ENCODE measurements around the gene TOR1B.
"Not testable (repeated sequence)": the region's sequence is repeated elsewhere in the genome, so short reads cannot be mapped to it uniquely, and the experiment has no call there.

The TOR1B gene

DNA sequence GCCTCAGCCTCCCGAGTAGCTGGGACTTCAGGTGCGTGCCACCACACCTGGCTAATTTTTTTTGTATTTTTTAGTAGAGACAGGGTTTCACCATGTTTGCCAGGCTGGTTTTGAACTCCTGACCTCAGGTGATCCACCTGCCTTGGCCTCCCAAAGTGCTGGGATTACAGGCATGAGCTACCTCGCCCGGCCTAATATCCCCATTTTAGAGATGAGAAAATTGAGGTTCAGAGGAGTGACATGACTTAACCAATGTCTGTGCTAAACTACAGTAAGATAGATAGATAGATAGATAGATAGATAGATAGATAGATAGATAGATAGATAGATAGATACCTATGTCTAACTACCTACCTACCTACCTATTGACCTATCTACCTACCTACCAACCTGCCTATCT is 26.9 kb upstream of the TOR1B start:
- not testable (repeated sequence) for DNase-seq (ENCODE audit: insufficient read length, low spot score); FAIRE-seq

DNA sequence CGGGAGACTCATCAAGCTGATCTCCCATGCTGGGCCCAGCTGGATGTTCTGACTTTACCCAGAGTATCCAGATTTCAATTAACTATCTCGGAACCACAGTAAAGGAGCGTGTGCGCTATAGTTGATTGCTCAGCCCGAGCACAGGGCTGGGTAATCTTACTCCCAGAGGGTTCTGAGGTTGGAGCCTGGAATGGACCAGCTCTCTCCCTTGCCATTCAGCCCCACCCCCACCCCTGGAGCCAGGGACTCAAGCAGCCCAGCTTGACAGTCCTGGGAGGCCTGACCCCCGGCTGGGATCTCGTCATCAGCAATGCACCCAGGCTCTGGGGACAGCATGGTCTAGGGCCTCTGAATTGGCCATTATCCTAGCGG is 26.4 kb upstream of the TOR1B start:
- DNase-seq (ENCODE audit: insufficient read length, low spot score), result no peak
- FAIRE-seq, result no peak

DNA sequence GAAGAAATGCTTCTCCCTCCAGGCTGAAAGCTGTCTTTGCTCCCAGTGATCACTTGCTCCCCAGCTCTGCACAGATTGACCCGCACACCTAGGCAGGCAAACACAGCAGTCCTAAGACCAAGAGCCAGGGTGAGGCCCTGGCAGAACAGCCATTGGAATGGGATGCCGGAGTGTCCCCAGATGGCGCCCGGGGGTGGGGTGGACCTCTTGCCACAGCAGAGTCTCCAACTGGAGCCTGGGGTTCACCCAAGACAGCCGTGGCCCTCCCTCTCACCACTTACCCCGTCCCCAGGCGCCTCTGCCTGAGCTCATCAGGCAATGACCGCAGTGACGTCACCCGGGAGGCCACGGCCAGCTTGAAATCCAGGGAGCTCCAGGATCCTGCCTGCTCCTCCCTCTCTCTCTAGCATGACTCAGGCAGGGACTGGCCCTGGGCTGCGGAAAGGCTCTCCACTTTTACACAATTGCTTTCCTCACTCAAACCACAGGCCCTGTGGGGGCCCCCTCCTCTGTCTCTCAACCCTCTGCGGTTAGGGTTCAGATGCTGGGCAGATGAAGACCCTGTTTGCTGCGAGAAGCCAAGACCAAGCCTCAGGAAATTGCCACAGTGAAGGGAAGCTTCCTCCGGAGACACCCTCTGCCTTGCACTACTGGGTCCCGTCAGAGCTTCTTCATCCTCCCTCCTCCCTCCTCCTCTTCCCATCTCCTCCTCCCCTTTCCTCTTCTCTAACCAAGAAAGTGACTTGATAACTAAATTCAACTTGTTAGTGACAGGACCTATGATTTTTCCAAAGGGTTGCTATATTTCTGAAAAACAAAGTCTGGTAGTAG is 25.8 kb upstream of the TOR1B start:
- DNase-seq (ENCODE audit: insufficient read length, low spot score) (peak; percentile 95), FAIRE-seq (no peak)

DNA sequence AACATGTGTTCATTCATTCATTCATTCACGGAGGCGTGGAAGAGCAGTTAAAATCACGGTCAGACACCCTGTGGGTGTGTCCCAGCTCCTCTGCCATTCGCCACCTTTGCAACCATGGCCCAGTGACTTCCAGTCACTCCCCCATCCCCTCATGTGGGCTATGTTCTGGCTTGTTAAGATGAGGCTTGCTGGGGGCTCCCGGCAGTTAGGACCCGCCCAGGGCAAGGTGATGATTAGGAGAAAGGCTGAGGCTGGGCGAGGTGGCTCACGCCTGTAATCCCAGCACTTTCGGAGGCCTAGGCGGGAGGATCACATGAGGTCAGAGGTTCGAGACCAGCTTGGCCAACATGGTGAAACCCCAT is 25.2 kb upstream of the TOR1B start:
- DNase-seq (ENCODE audit: insufficient read length, low spot score), result no peak
- no peak for FAIRE-seq

DNA sequence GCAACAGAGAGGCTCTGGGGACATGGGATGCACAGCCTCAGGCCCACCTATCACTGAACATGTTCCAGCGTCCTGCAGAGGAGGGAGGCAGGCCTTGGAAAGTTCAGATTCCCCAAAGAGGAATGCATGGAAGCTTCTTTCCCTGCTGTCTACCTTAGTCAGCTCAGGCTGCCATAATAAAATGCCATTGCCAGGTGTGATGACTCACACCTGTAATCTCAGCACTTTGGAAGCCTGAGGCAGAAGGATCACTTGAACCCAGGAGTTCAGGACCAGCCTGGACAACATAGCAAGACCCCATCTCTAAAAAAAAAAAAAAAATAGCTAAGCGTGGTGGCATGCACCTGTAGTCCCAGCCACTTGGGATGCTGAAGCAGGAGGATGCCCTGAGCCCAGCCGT is 24.5 kb upstream of the TOR1B start:
- FAIRE-seq, result no peak

DNA sequence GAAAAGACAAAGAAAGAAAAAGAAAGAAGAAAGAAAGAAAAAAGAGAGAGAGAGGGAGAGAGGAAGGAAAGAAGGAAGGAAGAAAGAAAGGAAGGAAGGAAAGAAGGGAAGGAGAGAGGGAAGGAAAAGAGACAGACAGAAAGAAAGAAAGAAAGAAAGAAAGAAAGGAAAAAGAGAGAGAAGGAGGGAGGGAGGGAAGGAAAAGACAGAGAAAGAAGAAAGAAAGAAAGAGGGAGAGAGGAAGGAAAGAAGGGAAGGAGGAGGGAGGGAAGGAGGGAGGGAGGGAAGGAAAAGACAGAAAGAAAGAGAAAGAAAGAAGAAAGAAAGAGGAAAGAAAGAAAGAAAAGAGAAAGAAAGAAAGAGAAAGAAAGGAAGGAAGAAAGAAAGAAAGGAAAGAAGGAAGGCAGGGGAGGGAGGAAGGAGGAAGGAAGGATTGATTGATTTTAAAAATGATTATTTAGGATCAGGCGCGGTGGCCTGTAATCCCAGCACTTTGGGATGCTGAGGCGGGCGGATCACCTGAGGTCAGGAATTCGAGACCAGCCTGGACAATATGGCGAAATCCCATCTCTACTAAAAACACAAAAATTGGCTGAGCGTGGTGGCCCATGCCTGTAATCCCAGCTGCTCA is 23.3 kb upstream of the TOR1B start:
- no peak for FAIRE-seq
- DNase-seq (ENCODE audit: insufficient read length, low spot score), result no peak

More for the DNA sequence above, 24.5 kb upstream of the TOR1B start:
- DNase-seq (ENCODE audit: insufficient read length, low spot score), result no peak

DNA sequence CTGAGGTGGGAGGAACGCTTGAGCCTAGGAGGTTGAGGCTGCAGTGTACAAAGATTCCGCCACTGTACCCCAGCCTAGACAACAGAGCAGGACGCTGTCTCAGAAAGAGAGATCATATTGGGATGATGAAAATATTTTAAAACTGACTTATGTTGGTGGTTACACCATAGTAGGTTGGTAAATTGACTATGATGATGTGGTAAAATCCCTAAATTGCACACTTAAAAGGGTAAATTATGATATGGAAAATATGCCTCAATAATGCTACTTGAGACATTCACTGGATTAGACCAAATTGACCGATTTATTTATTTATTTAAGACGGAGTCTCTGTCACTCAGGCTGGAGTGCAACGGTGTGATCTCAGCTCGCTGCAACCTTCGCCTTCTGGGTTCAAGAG is 21.9 kb upstream of the TOR1B start:
- no peak for FAIRE-seq
- no peak for DNase-seq (ENCODE audit: insufficient read length, low spot score)

DNA sequence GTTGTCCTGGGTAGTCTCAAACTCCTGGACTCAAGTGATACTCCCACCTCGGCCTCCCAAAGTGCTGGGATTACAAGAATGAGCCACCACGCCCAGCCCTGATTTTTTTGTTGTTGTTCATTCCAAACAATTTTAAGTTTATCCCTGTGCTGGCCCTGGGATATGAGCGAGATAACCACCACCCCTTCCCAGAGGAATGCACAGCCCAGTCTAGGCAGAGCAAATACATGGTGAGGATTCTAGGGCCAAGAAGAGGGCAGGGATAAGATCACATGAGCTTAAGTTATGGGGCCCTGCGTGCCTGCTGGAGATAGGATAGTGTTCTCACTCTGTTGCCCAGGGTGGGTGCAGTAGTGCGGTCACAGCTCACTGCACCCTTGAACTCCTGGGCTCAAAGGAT is 21.0 kb upstream of the TOR1B start:
- no peak for FAIRE-seq
- DNase-seq (ENCODE audit: insufficient read length, low spot score), result no peak

DNA sequence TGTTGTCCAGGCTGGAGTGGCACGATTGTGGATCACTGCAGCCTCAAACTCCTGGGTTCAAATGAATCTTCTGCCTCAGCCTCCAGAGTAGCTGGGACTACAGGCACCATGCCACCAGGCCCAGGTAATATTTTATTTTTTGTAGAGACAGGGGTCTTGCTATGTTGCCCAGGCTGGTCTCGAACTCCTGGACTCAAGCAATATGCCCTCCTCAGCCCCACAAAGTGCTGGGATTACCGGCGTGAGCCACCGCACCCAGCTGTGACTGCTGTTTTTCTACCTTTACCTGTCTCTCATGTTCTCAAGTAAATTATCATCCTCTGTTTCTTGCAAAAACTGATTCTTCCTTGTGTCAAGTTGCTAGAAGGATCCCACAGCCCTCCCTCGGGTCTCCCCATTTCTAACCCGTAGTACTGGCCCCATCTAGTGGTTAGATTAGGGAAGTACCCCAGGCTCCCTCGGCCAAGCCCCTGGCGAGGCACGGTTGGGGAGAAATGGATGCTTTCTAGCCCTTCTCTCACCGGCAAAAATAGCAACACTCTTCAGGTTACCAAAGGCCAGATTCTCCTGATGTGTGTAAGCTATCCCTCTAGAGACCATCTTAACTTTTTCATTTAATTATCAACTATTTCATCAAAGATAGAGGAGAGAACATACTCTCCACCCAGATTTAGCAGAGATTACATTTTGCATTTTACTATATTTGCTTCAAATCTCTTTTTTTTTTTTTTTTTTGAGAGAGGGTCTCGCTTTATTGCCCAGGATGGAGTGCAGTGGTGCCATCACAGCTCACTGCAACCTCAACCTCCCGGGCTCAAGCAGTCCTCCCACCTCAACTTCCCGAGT is 19.2 kb upstream of the TOR1B start:
- FAIRE-seq (no peak), DNase-seq (ENCODE audit: insufficient read length, low spot score) (peak; percentile 79)

DNA sequence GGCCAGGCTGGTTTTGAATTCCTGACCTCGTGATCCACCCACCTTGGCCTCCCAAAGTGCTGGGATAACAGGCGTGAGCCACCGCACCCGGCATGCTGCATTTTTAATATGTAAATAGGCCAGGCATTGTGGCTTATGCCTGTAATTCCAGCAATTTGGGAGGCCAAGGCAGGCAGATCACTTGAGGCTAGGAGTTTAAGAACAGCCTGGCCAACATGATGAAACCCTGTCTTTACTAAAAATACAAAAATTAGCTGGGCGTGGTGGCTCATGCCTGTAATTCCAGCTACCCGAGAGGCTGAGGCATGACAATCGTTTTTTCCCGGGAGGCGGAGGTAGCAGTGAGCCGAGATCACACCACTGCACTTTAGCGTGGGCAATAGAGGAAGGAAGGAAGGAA is 18.0 kb upstream of the TOR1B start:
- DNase-seq (ENCODE audit: insufficient read length, low spot score); FAIRE-seq: not testable (repeated sequence)

DNA sequence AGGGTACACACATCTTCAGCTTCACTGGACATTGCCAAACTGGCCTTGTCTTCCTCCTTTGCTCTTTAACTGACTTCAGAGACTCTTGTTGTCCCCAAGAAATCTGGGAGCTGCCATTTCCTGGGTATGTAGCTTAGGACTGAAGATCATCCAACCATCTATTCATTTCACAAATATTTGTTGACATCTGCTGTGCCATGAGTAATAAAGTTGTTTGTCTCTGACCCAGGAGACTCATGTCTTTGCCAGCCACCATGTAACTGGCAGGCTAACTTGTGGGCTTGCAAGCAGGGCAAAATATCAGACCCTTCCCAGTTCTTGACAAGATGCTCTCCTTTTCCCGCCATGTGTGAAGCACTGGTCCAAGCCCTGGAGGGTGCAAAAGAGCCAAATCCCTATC is 17.1 kb upstream of the TOR1B start:
- FAIRE-seq (no peak), DNase-seq (ENCODE audit: insufficient read length, low spot score) (no peak)

DNA sequence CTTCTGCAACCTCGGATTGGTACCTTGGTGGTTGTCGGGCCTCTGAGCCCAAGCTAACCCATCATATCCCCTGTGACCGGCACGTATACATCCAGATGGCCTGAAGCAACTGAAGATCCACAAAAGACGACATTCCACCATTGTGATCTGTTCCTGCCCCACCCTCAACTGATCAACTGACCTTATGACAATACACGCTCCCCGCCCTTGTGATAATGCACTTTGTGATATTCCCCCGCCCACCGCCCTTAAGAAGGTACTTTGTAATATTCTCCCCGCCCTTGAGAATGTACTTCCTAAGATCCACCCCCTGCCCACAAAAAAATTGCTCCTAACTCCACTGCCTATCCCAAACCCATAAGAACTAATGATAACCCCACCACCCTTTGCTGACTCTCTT is 16.5 kb upstream of the TOR1B start:
- FAIRE-seq, result no peak
- DNase-seq (ENCODE audit: insufficient read length, low spot score), result no peak

DNA sequence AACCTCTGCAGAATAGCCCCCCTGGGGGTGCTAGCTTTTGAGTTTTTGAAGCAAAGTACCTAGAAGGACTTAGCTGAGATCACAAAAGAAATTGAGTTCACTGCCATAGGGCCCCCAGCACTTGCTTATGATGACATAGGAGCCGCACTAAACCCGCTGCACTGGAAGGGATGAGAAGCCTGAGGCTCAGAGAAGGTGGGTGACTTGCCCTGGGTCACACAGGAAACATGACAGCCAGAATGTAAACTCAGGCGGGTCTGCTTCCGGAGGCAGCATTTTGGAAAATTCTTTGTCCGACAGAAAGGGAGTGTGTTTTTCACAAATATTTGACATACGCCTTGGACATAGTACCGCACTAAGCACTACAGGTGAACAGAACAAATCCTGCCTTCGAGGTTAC is 8.4 kb upstream of the TOR1B start:
- no peak for FAIRE-seq
- no peak for DNase-seq (ENCODE audit: insufficient read length, low spot score)

DNA sequence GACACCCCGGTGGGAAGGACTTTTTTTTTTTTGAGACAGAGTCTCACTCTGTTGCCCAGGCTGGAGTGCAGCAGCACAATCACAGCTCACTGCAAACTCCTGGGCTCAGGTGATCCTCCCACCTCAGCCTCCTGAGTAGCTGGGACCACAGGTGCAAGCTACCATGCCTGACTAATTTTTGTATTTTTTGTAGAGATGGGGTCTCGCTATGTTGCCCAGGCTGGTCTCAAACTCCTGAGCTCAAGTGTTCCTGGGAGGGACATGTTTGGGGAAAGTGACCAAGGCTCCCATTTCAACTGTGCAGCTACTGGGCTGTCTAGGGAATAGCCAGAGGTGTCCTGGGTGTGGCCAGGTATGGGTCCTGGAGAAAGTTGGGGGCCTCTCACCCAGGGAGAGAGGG is 7.0 kb upstream of the TOR1B start:
- DNase-seq (ENCODE audit: insufficient read length, low spot score); FAIRE-seq: not testable (repeated sequence)

DNA sequence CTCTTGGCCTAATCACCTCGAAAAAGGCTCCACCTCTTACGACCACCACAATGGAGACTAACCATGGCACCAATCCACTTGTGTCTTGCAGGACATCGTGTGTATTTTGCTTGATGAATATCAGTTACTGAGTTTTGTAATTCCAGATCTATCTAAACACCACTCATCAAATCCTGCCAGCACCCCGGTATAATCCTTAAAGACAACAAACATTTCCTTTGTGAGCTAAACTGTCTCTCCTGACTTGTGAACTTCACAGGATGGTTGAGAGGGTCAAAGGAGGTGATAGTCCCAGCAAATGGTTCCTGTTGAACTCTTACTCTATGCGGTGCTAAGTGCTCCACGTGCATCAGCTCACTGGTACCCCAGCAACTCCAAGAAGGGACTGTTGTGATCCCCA is 4.0 kb upstream of the TOR1B start:
- FAIRE-seq (no peak), DNase-seq (ENCODE audit: insufficient read length, low spot score) (no peak)

DNA sequence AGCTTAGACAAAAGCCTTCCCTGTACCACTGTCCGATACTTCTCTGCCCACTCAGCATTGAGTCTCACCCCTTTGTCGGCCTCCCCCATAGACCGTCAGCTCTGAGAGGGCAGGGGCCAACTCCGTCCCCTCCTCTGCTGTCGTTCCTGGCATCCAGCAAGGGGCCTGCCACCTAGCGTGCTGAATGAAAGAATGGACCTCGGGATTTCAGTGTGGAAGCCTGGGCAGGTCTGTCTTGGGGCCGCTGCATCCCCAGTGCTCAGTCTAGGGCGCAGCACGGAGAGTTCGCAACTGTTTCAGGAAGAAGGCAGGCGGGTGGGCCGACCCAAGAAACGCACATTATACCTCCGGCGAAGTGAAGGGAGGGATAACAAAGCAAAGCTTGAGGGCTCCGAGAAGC is 1.5 kb upstream of the TOR1B start:
- DNase-seq (ENCODE audit: insufficient read length, low spot score), result no peak
- no peak for FAIRE-seq

DNA sequence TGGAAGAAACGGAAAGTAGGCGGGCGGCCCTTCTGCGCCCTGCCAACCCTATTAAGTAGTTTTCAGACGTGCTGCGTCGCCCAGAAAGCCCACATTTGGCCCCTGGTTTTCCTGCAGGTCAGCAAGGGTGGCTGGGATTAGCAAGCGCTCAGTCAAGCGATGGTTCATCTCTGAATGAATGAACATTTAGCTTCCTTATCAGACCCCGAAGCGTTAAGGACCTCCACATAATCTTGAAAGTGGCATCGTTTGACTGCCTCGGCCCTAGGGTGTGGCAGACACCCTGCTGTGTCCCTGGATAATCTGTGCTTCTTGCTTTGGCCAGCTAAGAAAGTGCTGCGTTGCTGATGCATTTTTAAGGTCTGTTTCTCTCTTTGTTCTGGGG is 684 bp downstream of the TOR1B start:
- DNase-seq (ENCODE audit: insufficient read length, low spot score), result no peak
- FAIRE-seq, result no peak

DNA sequence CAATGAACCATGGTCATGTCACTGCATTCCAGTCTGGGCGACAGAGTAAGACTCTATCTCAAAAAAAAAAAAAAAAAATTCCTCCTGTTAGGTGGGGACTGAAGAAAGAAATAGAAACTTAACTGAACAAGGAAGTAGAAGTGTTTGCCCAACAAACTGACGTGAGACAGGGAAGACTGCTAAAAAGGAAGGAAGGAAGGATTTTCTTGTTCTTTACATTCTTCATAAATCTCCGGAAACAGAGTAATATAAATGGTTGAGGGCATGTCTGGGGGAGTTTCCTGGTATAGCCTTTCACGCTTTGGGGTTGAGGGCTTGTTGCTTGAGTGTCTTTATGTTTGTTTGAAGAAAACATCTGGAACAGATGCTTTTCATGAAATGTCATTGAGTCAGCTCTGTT is 3.1 kb downstream of the TOR1B start:
- FAIRE-seq (no peak), DNase-seq (ENCODE audit: insufficient read length, low spot score) (no peak)

DNA sequence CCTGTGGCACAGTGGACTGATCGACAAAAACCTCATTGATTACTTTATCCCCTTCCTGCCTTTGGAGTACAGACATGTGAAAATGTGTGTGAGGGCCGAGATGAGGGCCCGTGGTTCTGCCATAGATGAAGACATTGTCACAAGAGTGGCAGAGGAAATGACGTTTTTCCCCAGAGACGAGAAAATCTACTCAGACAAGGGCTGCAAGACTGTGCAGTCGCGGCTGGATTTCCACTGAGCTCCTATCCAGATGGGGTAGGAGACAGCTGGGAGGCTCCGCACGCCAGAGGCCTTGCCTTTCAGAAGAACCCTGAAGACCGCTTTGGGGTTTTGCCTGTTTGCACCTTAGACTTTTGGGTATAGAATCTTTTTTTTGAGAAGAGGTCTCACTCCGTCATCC is 6.4 kb downstream of the TOR1B start:
- no peak for DNase-seq (ENCODE audit: insufficient read length, low spot score)
- FAIRE-seq, result no peak

DNA sequence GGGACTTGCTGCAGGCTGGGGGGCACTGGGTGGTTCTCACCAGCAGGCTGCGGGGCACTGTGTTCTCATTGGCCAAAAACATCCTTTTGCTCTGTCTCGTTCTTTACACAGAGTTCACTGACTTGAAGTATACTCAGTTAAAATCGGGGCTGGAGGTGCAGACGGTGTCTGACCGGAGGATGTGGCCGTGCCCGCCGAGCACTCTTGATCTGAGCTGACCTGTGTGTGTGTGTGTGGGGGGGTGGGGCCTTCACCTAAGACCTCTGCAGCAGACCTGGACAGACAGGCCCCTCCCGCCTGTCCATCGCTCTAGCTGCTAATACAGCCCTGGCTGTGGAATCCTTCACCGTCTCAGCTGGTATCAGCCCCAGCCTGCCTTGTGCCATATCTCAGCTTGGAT is 7.1 kb downstream of the TOR1B start:
- FAIRE-seq, result no peak
- no peak for DNase-seq (ENCODE audit: insufficient read length, low spot score)

DNA sequence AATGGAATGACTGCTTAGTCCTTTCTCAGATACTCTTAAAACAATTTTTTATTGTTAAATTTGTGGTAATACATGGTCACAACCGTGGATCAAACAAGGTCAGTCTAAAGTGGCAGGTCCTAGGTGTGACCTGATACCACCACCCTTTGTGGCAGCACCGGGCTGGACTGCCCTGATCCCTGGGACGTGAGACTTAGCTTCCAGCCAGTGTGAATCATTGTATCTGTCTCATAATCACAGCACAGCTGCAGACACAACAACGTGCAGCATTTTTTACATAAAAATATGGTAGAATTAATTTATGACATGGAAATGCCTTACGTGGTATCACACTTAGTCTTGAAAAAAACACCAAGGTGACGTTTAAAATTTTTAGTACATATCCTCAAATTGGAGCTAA is 7.8 kb downstream of the TOR1B start:
- no peak for FAIRE-seq

DNA sequence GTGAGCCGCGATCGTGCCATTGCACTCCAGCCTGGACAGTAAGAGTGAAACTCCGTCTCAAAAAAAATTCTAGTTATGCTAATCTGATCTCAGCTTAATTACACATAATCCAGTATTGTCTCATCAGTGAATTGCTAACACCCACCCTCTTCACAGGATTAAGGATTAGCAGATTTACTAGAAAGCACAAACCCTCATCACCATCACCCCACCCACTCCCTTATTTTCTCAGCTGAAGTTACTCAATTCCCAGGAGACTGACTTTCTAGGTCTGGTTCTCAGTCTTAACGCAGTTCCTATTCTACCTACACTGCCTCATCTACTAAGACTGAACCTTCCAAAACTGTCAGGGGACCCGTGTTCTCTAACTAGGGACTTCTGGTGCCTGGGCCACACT is 9.0 kb downstream of the TOR1B start:
- FAIRE-seq, result no peak

More for the DNA sequence above, 7.8 kb downstream of the TOR1B start:
- no peak for DNase-seq (ENCODE audit: insufficient read length, low spot score)

More for the DNA sequence above, 9.0 kb downstream of the TOR1B start:
- DNase-seq (ENCODE audit: insufficient read length, low spot score), result no peak

Measured in HTR-8/SVneo (cell line).